OCI-LY1 (cell line): ENCODE data around the gene SRGAP2C.
"Not testable (repeated sequence)": the region's sequence is repeated elsewhere in the genome, so short reads cannot be mapped to it uniquely, and the experiment has no call there.

Experiments
- H2AFZ ChIP-seq: fragments of 200-600 bp; sonication (generic), shearing (Covaris generic); 2 replicates; pipeline ENCODE4 v1.6.0; 2014; ENCODE audit warnings: antibody characterized with exemption, mild to moderate bottlenecking, low read length
- H3F3A ChIP-seq: fragments of 200-600 bp; sonication (generic), shearing (Covaris generic); 2 replicates; pipeline ENCODE4 v1.6.0; 2014; ENCODE audit warnings: mild to moderate bottlenecking, antibody characterized with exemption, low read length, moderate library complexity; ENCODE audit not compliant: insufficient read depth
- H3K27ac ChIP-seq: fragments of 200-600 bp; sonication (generic); 2 replicates; pipeline ENCODE4 v1.5.1; 2014; ENCODE audit warnings: low read length, mixed run types, mild to moderate bottlenecking, low read depth; ENCODE audit not compliant: poor library complexity, severe bottlenecking
- H3K27me3 ChIP-seq: fragments of 200-600 bp; sonication (generic); 2 replicates; pipeline ENCODE4 v1.6.0; 2014; ENCODE audit warnings: antibody characterized with exemption, mild to moderate bottlenecking, low read length, moderate library complexity; ENCODE audit not compliant: insufficient read depth
- H3K36me3 ChIP-seq: fragments of 200-600 bp; sonication (generic); 2 replicates; pipeline ENCODE4 v1.6.1; 2014; ENCODE audit warnings: mild to moderate bottlenecking, antibody characterized with exemption, low read length, moderate library complexity, mixed read lengths; ENCODE audit not compliant: insufficient read depth
- H3K4me1 ChIP-seq: fragments of 200-600 bp; sonication (generic); 2 replicates; pipeline ENCODE4 v1.5.1; 2014; ENCODE audit warnings: mild to moderate bottlenecking, low read length, moderate library complexity; ENCODE audit not compliant: insufficient read depth, severe bottlenecking
- H3K4me2 ChIP-seq: fragments of 200-600 bp; sonication (generic), shearing (Covaris generic); 2 replicates; pipeline ENCODE4 v1.6.1; 2014; ENCODE audit warnings: low read length
- H3K4me3 ChIP-seq: fragments of 200-600 bp; sonication (generic); 2 replicates; pipeline ENCODE4 v1.5.1; 2014; ENCODE audit warnings: low read length, low read depth, mild to moderate bottlenecking, mixed read lengths; ENCODE audit not compliant: poor library complexity, severe bottlenecking
- H3K79me2 ChIP-seq: fragments of 200-600 bp; shearing (Covaris generic); 2 replicates; pipeline ENCODE4 v1.6.1; 2016; ENCODE audit warnings: mixed run types, low read length, mixed read lengths; ENCODE audit not compliant: insufficient read depth
- H3K9ac ChIP-seq: fragments of 200-600 bp; sonication (generic), shearing (Covaris generic); 2 replicates; pipeline ENCODE4 v1.6.1; 2014; ENCODE audit warnings: mild to moderate bottlenecking, low read length, mixed read lengths
- H3K9me2 ChIP-seq: fragments of 200-600 bp; sonication (generic), shearing (Covaris generic); 2 replicates; pipeline ENCODE4 v1.6.1; 2014; ENCODE audit warnings: low read depth, mild to moderate bottlenecking, low read length, mixed read lengths
- H3K9me3 ChIP-seq: fragments of 200-600 bp; shearing (Covaris generic); 2 replicates; pipeline ENCODE4 v1.6.1; 2014; ENCODE audit warnings: low read length, mixed read lengths
- H4K20me1 ChIP-seq: fragments of 200-600 bp; sonication (generic), shearing (Covaris generic); 2 replicates; pipeline ENCODE4 v1.6.0; 2016; ENCODE audit warnings: mild to moderate bottlenecking, low read length; ENCODE audit not compliant: insufficient read depth

SRGAP2C gene

GRCh38 chr1:121294205-121294570 is 109.4 kb downstream of the SRGAP2C start:
- not testable (repeated sequence) for H3F3A ChIP-seq, H3K27me3 ChIP-seq, H3K4me1 ChIP-seq, H3K4me2 ChIP-seq, H3K9me3 ChIP-seq, H3K4me3 ChIP-seq, H3K27ac ChIP-seq, H3K79me2 ChIP-seq, H3K9me2 ChIP-seq, H2AFZ ChIP-seq, H3K36me3 ChIP-seq, H4K20me1 ChIP-seq, H3K9ac ChIP-seq

GRCh38 chr1:121296563-121296962 is 111.8 kb downstream of the SRGAP2C start:
- not testable (repeated sequence) for H3K9me2 ChIP-seq, H3K4me3 ChIP-seq

DNA sequence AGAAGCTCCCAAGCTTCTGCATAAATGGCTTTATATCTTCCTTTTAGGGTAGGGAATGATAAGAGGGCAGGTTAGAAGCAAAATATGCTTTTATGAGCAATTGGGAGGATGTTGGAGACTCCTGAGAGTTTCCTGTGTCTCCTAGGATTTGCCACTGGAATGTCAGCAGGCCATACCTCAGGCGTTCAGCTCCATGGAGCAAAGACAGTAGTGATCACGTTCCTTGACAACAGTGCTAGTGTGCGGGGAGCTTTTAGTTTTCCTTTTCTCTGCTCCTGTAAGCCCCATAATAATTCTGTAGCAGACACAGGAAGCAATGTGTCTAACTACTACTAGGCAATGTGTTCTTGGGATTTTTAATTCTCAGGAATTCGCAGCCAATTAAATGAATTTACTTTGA is 113.8 kb downstream of the SRGAP2C start:
- not testable (repeated sequence) for H3K4me2 ChIP-seq, H3K9ac ChIP-seq, H3K9me2 ChIP-seq, H3K36me3 ChIP-seq, H3K27ac ChIP-seq, H3F3A ChIP-seq, H3K4me1 ChIP-seq, H3K4me3 ChIP-seq, H3K9me3 ChIP-seq, H4K20me1 ChIP-seq, H3K27me3 ChIP-seq, H3K79me2 ChIP-seq, H2AFZ ChIP-seq

More at GRCh38 chr1:121296563-121296962, 111.8 kb downstream of the SRGAP2C start:
- not testable (repeated sequence) for H3K79me2 ChIP-seq, H3K9ac ChIP-seq, H3K9me3 ChIP-seq, H3F3A ChIP-seq, H3K36me3 ChIP-seq, H2AFZ ChIP-seq, H4K20me1 ChIP-seq, H3K4me2 ChIP-seq, H3K27me3 ChIP-seq, H3K4me1 ChIP-seq, H3K27ac ChIP-seq

DNA sequence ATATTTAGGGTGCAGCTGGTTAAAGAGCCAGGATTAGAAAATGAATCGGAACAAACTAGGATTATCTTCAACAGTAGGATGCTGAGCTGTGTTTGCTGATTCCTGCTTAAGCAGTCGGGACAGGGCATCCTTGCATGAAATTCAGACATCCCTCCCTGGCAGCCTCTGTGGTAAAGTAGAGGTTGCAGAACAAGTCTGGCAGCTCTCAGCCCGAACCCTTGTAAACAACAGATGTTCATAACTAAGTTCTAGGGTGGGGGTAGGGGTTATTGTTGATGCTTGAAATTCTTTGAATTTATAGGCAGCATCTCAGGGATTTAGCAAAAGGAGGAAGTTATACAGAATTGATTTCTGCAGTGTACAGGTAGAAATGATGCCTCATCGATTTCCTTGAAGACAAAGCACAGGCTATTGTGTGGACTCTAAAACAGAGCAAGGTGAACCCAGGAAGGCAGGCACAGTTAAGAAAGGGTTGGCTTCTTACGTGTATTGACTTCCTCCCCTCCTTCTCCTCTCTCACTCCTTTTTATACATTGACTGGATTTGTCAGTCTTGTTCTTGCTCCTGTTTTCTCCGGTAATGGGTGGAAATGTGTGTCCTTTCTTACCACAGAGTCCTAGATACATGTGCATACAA is 114.9 kb downstream of the SRGAP2C start:
- not testable (repeated sequence) for H3K4me1 ChIP-seq, H3K4me2 ChIP-seq, H3K9me3 ChIP-seq, H3K4me3 ChIP-seq, H3K36me3 ChIP-seq, H4K20me1 ChIP-seq, H3K79me2 ChIP-seq, H3K9ac ChIP-seq, H3F3A ChIP-seq, H3K27me3 ChIP-seq, H2AFZ ChIP-seq, H3K9me2 ChIP-seq
- H3K27ac ChIP-seq: peak overlapping the region; percentile 57

DNA sequence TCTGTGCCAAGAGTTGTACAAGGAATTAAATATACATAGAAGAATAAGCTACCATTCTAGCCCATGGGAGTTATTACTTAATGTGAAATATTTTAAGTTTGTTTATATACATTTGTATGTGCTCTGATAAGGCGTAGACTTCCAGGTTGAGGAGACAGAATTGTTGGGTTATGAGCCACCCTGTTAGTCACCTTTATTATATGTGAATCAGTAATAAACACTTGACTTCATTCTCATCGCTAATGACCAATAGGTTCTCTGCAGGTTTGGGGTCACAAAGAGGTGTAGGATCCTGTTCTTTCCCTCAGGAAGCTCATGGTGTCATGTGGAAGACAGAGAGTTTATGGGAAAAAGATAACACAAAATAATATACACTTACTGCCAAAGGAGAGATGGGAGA is 117.1 kb downstream of the SRGAP2C start:
- H3K4me2 ChIP-seq, H3K36me3 ChIP-seq, H3K4me3 ChIP-seq, H2AFZ ChIP-seq, H4K20me1 ChIP-seq, H3K4me1 ChIP-seq, H3K27ac ChIP-seq, H3F3A ChIP-seq, H3K79me2 ChIP-seq, H3K9me3 ChIP-seq, H3K9me2 ChIP-seq, H3K9ac ChIP-seq, H3K27me3 ChIP-seq: not testable (repeated sequence)

GRCh38 chr1:121307759-121308158 is 123.0 kb downstream of the SRGAP2C start:
- not testable (repeated sequence) for H3K9ac ChIP-seq, H3K4me2 ChIP-seq, H3K9me3 ChIP-seq, H3K4me3 ChIP-seq, H3F3A ChIP-seq, H3K27ac ChIP-seq, H3K9me2 ChIP-seq, H4K20me1 ChIP-seq, H3K27me3 ChIP-seq, H2AFZ ChIP-seq, H3K36me3 ChIP-seq, H3K4me1 ChIP-seq, H3K79me2 ChIP-seq

DNA sequence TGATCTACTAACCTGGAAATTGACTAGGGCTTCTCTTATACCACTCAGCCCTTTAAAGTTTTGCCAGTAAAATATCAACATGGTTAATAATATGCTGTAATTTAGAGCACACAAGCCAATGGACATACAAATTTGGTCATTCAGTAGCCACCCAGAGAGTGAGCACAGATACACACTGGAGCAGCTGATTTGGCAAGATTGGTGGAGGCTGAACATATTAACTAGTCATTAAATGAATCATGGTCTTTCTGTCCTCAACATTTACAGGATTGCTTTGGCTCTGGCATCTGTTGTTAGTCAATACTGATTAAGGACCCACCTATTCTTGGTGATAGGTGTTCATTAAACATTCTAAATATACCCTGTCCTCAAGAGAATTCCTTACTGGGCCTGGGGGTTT is 130.7 kb downstream of the SRGAP2C start:
- H3K4me1 ChIP-seq, H3K27me3 ChIP-seq, H3K9ac ChIP-seq, H3K9me2 ChIP-seq, H3K79me2 ChIP-seq, H3K9me3 ChIP-seq, H3K4me3 ChIP-seq, H3F3A ChIP-seq, H2AFZ ChIP-seq, H4K20me1 ChIP-seq, H3K4me2 ChIP-seq, H3K27ac ChIP-seq, H3K36me3 ChIP-seq: not testable (repeated sequence)

DNA sequence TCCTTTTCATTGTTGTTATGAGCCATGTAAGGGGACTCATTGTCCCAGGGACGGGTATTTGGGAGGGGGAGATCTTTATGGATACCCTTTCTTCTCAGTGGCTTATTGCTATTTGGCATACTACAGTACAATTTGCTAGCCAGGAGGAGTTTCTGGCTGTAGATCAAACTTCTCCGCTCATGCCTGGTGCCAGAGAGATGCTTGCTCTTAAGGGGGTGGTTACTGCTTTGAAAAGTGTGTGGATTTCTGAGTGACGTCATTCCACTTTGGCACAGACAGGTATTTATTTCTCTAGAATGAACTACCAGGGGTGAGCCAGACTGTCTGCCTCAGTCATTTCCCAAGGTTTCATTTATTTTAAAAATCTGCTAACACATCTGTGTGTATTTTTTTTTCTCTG is 131.3 kb downstream of the SRGAP2C start:
- H4K20me1 ChIP-seq, H3K9me3 ChIP-seq, H3K79me2 ChIP-seq, H3F3A ChIP-seq, H3K36me3 ChIP-seq, H3K4me2 ChIP-seq, H3K4me1 ChIP-seq, H2AFZ ChIP-seq, H3K4me3 ChIP-seq, H3K27me3 ChIP-seq, H3K9me2 ChIP-seq, H3K27ac ChIP-seq, H3K9ac ChIP-seq: not testable (repeated sequence)
